ENCODE data around the gene PLEKHF1.
"Not testable (repeated sequence)": the region's sequence is repeated elsewhere in the genome, so short reads cannot be mapped to it uniquely, and the experiment has no call there.

PLEKHF1 gene

GRCh38 chr19:29704562-29705558, 39.6 kb downstream of the PLEKHF1 start:
- DNase-seq, result no peak

- no peak for DNase-seq
These were observed 40.4 kb downstream of the PLEKHF1 start for GRCh38 chr19:29705706-29706105.

DNA sequence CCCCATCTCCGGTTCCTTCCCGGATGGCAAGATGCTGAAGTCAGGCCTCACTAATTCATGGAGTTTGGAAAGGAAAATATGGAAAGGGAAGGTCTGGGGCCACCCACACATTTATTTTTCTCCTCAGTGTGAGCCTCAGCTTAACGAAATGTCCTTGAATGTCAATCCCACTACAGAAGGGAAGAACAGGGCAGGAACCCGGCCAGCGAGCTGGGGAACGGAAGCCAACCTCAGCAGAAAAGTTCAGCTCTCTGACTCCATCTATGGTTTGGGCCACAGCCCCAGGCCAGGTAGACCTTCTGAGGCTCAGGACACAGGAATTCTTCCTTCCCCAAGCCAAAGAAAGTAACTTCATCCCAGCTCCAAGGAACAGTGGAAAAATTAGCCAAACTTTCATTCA, 41.4 kb downstream of the PLEKHF1 start:
- DNase-seq, result no peak

DNA sequence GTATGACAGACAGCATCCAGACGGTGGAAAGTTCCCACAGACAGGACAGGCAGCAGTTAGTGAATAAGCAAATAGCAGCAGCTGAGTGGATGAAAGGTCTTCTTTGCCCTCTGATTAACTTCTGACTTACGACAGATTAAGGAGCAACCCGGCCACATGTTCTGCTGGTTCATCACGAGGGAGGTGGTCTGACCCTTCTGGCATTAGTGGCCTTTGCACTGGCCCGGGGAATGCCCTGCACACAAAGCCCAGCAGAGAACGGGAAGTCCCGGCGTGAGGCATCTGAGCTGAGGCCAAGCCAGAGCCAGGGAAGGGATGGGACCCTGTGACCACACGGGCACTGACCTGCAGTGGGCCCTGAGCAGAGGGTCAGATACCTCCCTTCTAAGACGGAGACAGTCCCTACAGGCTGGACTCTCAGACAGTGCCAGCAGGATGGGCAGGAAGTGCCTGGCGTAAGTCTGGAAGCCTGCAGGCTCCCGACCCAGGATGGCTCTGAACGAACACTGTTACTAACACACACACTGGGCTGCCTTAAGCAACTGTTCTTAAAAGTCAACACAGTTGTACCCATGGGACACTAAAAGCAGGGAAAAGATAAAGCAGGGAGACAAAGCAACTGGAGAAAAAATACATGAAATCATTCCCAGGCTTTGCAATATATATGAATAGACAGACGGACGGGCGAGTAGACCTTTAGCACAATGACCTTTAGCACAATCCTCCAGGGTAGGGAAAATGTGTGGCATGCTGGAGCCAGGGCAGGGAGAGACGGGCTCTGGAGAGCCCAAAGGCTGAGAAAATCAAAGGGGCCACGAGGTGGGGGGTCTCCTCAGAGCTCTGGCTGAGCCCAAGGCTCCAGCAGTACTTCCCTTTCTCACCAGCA, 43.5 kb downstream of the PLEKHF1 start:
- DNase-seq, result no peak

DNA sequence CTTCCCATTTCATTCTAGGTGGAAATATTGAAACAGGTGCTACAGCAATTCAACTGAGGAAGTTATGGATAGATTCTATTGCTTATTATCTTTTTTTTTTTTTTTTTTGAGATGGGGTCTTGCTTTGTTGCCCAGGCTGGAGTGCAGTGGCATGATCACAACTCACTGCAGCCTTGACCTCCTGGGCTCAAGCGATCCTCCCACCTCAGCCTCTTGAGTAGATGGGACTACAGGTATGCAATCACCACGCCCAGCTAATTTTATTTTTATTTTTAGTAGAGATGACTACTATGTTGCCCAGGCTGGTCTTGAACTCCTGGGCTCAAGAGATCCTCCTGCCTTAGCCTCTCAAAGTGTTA, 44.2 kb downstream of the PLEKHF1 start:
- DNase-seq, result not testable (repeated sequence)

DNA sequence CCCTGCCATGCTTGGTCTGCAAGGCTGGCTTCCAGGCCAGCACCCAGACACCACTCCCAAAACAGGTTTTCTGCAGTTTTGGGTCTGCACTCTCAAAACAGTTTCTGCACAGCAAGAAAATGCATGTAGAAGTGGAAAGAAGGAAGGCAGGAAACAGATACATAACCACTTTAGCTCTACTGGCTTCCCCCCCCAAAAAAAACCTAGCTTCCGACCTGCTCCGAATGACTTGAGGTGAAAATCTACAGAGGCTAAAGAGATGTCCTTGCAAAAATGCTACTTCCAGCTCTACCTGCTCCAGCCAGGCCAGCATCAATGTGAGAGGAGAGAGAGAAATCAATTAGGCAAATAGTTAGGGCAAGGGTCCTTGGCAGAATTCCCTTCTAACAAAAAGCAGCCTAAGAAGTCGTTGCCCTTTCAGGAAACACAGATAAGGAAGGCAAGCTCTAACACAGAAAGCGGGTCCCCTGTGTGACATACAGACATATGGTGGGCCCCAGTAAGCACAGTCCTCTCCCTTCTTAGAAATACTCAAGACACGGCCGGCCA, 46.4 kb downstream of the PLEKHF1 start:
- no peak for DNase-seq

- no peak for DNase-seq
These were observed 47.7 kb downstream of the PLEKHF1 start for GRCh38 chr19:29712744-29713516.

- DNase-seq, result no peak
These were observed 49.2 kb downstream of the PLEKHF1 start for GRCh38 chr19:29714371-29714952.

- DNase-seq, result peak; percentile 44 to 73 (median 72)
These were observed 49.9 kb downstream of the PLEKHF1 start, which contains the start of gene C19orf12 for GRCh38 chr19:29714953-29715700. TSS of gene C19orf12 (minus strand) at chr19:29715261. CDS start at chr19:29708413, 6,848 bp downstream.

DNA sequence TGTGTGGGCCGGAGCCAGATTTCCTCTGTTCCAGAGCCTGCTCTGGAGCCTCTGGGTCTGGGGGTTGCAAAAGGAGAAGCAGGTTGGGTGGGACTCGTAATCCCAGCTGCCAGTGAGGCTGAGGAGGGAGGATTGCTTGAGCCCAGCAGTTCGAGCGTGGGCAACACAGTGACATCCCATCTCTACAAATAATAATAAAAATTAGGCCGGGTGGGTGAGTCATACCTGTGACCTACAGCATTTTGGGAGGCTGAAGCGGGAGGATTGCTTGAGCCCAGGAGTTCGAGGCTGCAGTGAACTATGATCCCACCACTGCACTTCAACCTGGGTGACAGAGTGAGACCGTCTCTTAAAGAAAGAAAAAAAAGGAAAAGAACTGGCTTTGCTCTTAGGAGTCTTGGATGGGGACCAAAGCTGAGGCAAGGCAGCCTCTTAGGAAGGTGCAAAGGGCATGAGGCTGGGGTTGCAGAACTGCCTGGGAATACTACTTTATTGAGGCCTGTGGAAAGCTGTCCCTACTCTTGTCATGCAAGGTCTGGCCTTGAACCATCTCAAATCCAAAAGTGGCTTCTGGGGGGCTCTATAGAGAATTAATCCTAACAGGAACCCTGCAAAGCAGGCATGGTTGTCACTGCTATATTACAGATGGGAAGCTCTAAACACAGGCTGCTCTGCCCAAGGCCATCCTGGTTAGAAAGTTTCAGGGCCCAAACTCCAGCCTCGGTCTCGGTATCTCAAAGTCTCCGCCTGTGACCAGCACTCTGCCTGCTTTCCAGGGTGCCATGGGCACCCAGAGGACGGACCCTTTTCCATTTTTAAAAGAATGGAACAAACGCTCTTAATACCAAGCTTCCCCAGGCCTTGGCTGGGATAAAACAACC, 50.7 kb downstream of the PLEKHF1 start:
- DNase-seq, result peak in 2 of 3 experiments; percentile 20 to 49

GRCh38 chr19:29717051-29717450, 51.8 kb downstream of the PLEKHF1 start:
- DNase-seq, result no peak

- peak in 2 of 3 experiments; percentile 28 to 56 for DNase-seq
These were observed 58.9 kb downstream of the PLEKHF1 start for GRCh38 chr19:29724102-29724641.

GRCh38 chr19:29724746-29725145, 59.5 kb downstream of the PLEKHF1 start:
- DNase-seq, result peak in 2 of 3 experiments; percentile 19 to 50

Measured in NCI-H1417 (cell line).